Epidermal melanocyte (primary cell): Measurements from ENCODE around the gene IFITM1.

Experiments used
- DNase-seq: peaks from one replicate; pipeline ENCODE4 v3.0.0; 2011; ENCODE audit warnings: low spot score; ENCODE audit not compliant: insufficient read length

The IFITM1 gene

GRCh38 chr11:313787-314553 is at the start of gene IFITM1:
Gene IFITM1 (plus strand): TSS chr11:314040. CDS start chr11:314171, 131 bp downstream.
- peak; percentile 77 for DNase-seq

GRCh38 chr11:266676-267439 is 47.0 kb upstream of the IFITM1 start:
- DNase-seq = no peak

GRCh38 chr11:267491-267994 is 46.3 kb upstream of the IFITM1 start:
- no peak for DNase-seq

GRCh38 chr11:268716-269145 is 45.1 kb upstream of the IFITM1 start:
- peak; percentile 68 for DNase-seq

- no peak for DNase-seq
Measured at GRCh38 chr11:269146-269890, 44.5 kb upstream of the IFITM1 start.

GRCh38 chr11:270451-271318 is 43.2 kb upstream of the IFITM1 start:
- no peak for DNase-seq

GRCh38 chr11:271319-271715 is 42.5 kb upstream of the IFITM1 start:
- DNase-seq = no peak

GRCh38 chr11:272195-272930 is 41.5 kb upstream of the IFITM1 start:
- DNase-seq = no peak

- no peak for DNase-seq
Measured at GRCh38 chr11:272931-273198, 41.0 kb upstream of the IFITM1 start.

GRCh38 chr11:276219-276618 is 37.6 kb upstream of the IFITM1 start:
- no peak for DNase-seq

GRCh38 chr11:278001-278951 is 35.6 kb upstream of the IFITM1 start, which contains the start of gene NLRP6:
Gene NLRP6 (plus strand): TSS chr11:278407. CDS start chr11:278570, 163 bp downstream.
- no peak for DNase-seq

GRCh38 chr11:279040-279965 is 34.5 kb upstream of the IFITM1 start:
- no peak for DNase-seq

GRCh38 chr11:279966-280705 is 33.7 kb upstream of the IFITM1 start:
- no peak for DNase-seq

- no peak for DNase-seq
Measured at GRCh38 chr11:280706-281485, 32.9 kb upstream of the IFITM1 start.

GRCh38 chr11:281486-282161 is 32.2 kb upstream of the IFITM1 start:
- DNase-seq = no peak

GRCh38 chr11:282171-282570 is 31.7 kb upstream of the IFITM1 start:
- no peak for DNase-seq
